Heart right ventricle (tissue), 16 donors: Measurements from ENCODE around the gene TRIM25. TPM values are rescaled to one million over a fixed set of nuclear protein-coding genes. Genes with fewer than 3 reads are reported as not detected.

ENCODE experiments used
- ATAC-seq, 8 donors: fragments of 200-7000 bp; cut with Tn5 transposase; one replicate each; pipeline ENCODE4 v1.9.1; 2020; ENCODE audit warnings: mild to moderate bottlenecking in 8 of 8, moderate library complexity in 8 of 8, moderate number of reproducible peaks in 1 of 8
- DNase-seq, 2 donors: peaks; one replicate each; pipeline ENCODE4 v3.0.0-alpha.2; 2020
- H3K27ac ChIP-seq, 10 donors: fragments of 200-600 bp; sonication (generic) in 2 of 10; one replicate each; pipeline versions ENCODE4 v1.5.0 to v1.8.0; 2020 to 2022; ENCODE audit warnings: mild to moderate bottlenecking in 3 of 10
- H3K27me3 ChIP-seq, 7 donors: fragments of 200-600 bp; one replicate each; pipeline ENCODE4 v1.8.0; 2021 to 2022; ENCODE audit warnings: mild to moderate bottlenecking in 2 of 7
- H3K36me3 ChIP-seq, 9 donors: fragments of 200-600 bp; sonication (generic) in 1 of 9; one replicate each; pipeline versions ENCODE4 v1.5.0 to v1.8.0; 2020 to 2022; ENCODE audit warnings: mild to moderate bottlenecking in 2 of 9
- H3K4me1 ChIP-seq, 9 donors: fragments of 200-600 bp; sonication (generic) in 1 of 9; one replicate each; pipeline versions ENCODE4 v1.5.0 to v1.8.0; 2020 to 2022; ENCODE audit warnings: mild to moderate bottlenecking in 4 of 9
- H3K4me3 ChIP-seq, 10 donors: fragments of 200-600 bp; sonication (generic) in 2 of 10; one replicate each; pipeline versions ENCODE4 v1.5.0 to v1.8.0; 2020 to 2022; ENCODE audit warnings: mild to moderate bottlenecking in 7 of 10, moderate library complexity in 2 of 10
- H3K9me3 ChIP-seq, 11 donors: fragments of 200-600 bp in 10 of 11; sonication (generic) in 2 of 11; one replicate each; pipeline versions ENCODE4 v1.5.0 to v1.8.0; 2013 to 2022; ENCODE audit warnings: mild to moderate bottlenecking in 2 of 11, control low read depth in 1 of 11, moderate library complexity in 1 of 11
- CTCF ChIP-seq, 9 donors: fragments of 200-600 bp; sonication (generic) in 2 of 9; IDR thresholded peaks; one replicate each; pipeline versions ENCODE4 v1.5.0 to v1.8.0; 2021 to 2022; ENCODE audit warnings: antibody characterized with exemption in 9 of 9, mild to moderate bottlenecking in 5 of 9, moderate library complexity in 1 of 9
- WGBS, 2 donors: extraction: QIAGEN DNeasy Blood & Tissue Kit; methylation state at CpG; one replicate each; pipeline ENCODE4 v1.1.7; 2013; ENCODE audit warnings: inconsistent platforms in 1 of 2; 5-methylcytosine and 5-hydroxymethylcytosine counted together
- intact Hi-C, 10 donors: fragments of 100-400 bp; cut with DNase I; formaldehyde crosslinking; loops; one replicate each; pipeline versions ENCODE4 v1.11.1 to v1.14.2; 2022
- polyA plus RNA-seq, 2 donors: library from polyadenylated mRNA; stranded (reverse); fragments of 200-250 nt; gene quantifications; one replicate each; pipeline ENCODE4 v1.2.3, GENCODE V29; 2013
- total RNA-seq, 10 donors: library from RNA; stranded (reverse); fragmentation: NEBNext Ultra II Directional in 3 of 10; extraction: Animal tissue kit (Norgen Biotek cat#: 25700) in 3 of 10; gene quantifications; one replicate each; pipeline versions ENCODE4 v1.2.1 to v1.2.4, GENCODE V29; 2021 to 2023
- donor health status: Arrhythmogenic right ventricular cardiomyopathy.
- donor health status: ischemic (EF 13 %, LVEDD 7.1; RV severe dilation, severe dysfunction).
- donor health status: healthy with polysubstance abuse.
- donor health status: DM: no; HTN: yes; CAD: no.
- donor health status: DM: no; HTN: no; CAD: no.
- donor health status: ischemic (EF 25% LVEDD 6.9; RV normal size, moderate dysfunction).
- donor health status: ischemic (EF 25% LVEDD 5.7; RV mildly dilated, moderate dysfunction).
- donor health status: healthy.
- donor health status: DM: yes; HTN: yes; CAD: no.
- donor health status: Ischemic cardiomyopathy.
- donor health status: ischemic (EF 35%, LVEDD 5.7; RV mildly dilated, moderate dysfunction).
- donor health status: nonischemic (EF 11% LVEDD 7.7; RV severe dilation, severe dysfunction).
- donor health status: DM: yes; HTN: yes; CAD: no.
- donor health status: PGD.
- donor health status: ischemic (EF 29% LVEDD 5.4; RV normal size, mild dysfunction).
- donor health status: nonischemic (EF 23%, LVEDD 6.1; RV moderate dilation, normal function).

The TRIM25 gene
- total and polyA plus RNA-seq, 12 donors, result 4.9 to 32.7 (median 15.2) TPM

- intact Hi-C loops, result no loop called here
- no peak for TF ChIP-seq CTCF (IDR thresholded peaks at IDR 0.05)
- Histone ChIP-seq H3K9me3 (no peaks in the 10 kb centered on the region), H3K27me3 (no peaks in the 10 kb centered on the region), H3K4me3 (no peak overlapping the region), H3K4me1 (peaks cover 0 to 33% (median 9%) of the 10 kb centered on the region in 9 donors), H3K36me3 (peaks cover 0 to 71% (median 4%) of the 10 kb centered on the region in 9 donors), H3K27ac (no peak overlapping the region)
- ATAC-seq, result no peak
- DNase-seq, result no peak
- 94 to 95% methylated on average over 4 of the region's 4 CpGs for WGBS, 2 donors
Observed at GRCh38 chr17:56847106-56847505, 66.7 kb downstream of the TRIM25 start.

GRCh38 chr17:56845934-56846333 is 67.9 kb downstream of the TRIM25 start:
- peaks cover 0 to 29% (median 6%) of the 10 kb centered on the region in 9 donors for H3K4me1 ChIP-seq
- H3K4me3 ChIP-seq, result no peak overlapping the region
- ATAC-seq (no peak), DNase-seq (no peak)
- peaks cover 0 to 64% (median 4%) of the 10 kb centered on the region in 9 donors for H3K36me3 ChIP-seq
- 99 to 100% methylated on average over 1 of the region's 1 CpG for WGBS, 2 donors
- H3K27me3 ChIP-seq, result no peaks in the 10 kb centered on the region
- no peak for TF ChIP-seq CTCF (IDR thresholded peaks at IDR 0.05)
- intact Hi-C loops, result no loop called here
- H3K9me3 ChIP-seq, result no peaks in the 10 kb centered on the region
- no peak overlapping the region for H3K27ac ChIP-seq

GRCh38 chr17:56842577-56842976 is 71.3 kb downstream of the TRIM25 start:
- ATAC-seq (no peak), DNase-seq (no peak)
- Histone ChIP-seq H3K27me3 (no peaks in the 10 kb centered on the region), H3K27ac (peak overlapping the region in 1 of 10 donors; percentile 12), H3K9me3 (no peaks in the 10 kb centered on the region), H3K4me3 (no peak overlapping the region), H3K36me3 (peaks cover 0 to 39% (median 4%) of the 10 kb centered on the region in 9 donors), H3K4me1 (peaks cover 0 to 47% (median 7%) of the 10 kb centered on the region in 9 donors)
- TF ChIP-seq CTCF (IDR thresholded peaks at IDR 0.05), result no peak
- intact Hi-C loops, result no loop called here
- 49 to 59% methylated on average over 2 of the region's 2 CpGs for WGBS, 2 donors

GRCh38 chr17:56838687-56839086 is 75.2 kb downstream of the TRIM25 start:
- H3K9me3 ChIP-seq, result no peaks in the 10 kb centered on the region
- DNase-seq, result no peak
- ATAC-seq, result no peak
- H3K36me3 ChIP-seq, result peaks cover 0 to 11% (median 0%) of the 10 kb centered on the region in 9 donors
- no peak for TF ChIP-seq CTCF (IDR thresholded peaks at IDR 0.05)
- intact Hi-C loops, result loop anchor here in 1 of 10 donors (5.0 kb wide), 1 partner anchor 74 kb away; the partner anchor contains the start of gene TRIM25
- WGBS, 2 donors, result 71 to 78% methylated on average over 3 of the region's 3 CpGs
- no peaks in the 10 kb centered on the region for H3K27me3 ChIP-seq
- H3K4me1 ChIP-seq, result peaks cover 0 to 70% (median 15%) of the 10 kb centered on the region in 9 donors
- H3K27ac ChIP-seq, result peak overlapping the region in 3 of 10 donors; percentile 5 to 85 (median 51)
- peak overlapping the region in 1 of 10 donors; percentile 81 for H3K4me3 ChIP-seq

Other genes with a start within 250 kb of the TRIM25 start
- gene C17orf67, start 80.1 kb downstream of the TRIM25 start, total RNA-seq, result 1 to 10 TPM in 3 of 10 donors, under 1 TPM in 7; 0.23 to 1.5 (median 0.91) TPM
- 1 to 10 TPM in 1 of 2 donors, under 1 TPM in 1; 0.25 to 2.2 TPM for gene C17orf67, start 80.1 kb downstream of the TRIM25 start, polyA plus RNA-seq
- 1 to 10 TPM; 2.0 to 5.3 (median 2.7) TPM for gene DGKE, start 79.9 kb downstream of the TRIM25 start, total RNA-seq
- 1 to 10 TPM in 1 of 2 donors, under 1 TPM in 1; 0.71 to 3.1 TPM for gene DGKE, start 79.9 kb downstream of the TRIM25 start, polyA plus RNA-seq
- gene COIL, start 47.0 kb upstream of the TRIM25 start, total RNA-seq, result 10 to 100 TPM in 1 of 10 donors, 1 to 10 TPM in 9; 6.7 to 10.3 (median 8.5) TPM
- gene COIL, start 47.0 kb upstream of the TRIM25 start, polyA plus RNA-seq, result 1 to 10 TPM; 5.2 to 6.8 TPM
- 100 to 1,000 TPM in 1 of 10 donors, 10 to 100 TPM in 9; 39.2 to 144 (median 47.9) TPM for gene SCPEP1, start 64.1 kb upstream of the TRIM25 start, total RNA-seq
- 100 to 1,000 TPM in 1 of 2 donors, 10 to 100 TPM in 1; 26.0 to 229 TPM for gene SCPEP1, start 64.1 kb upstream of the TRIM25 start, polyA plus RNA-seq
- 100 to 1,000 TPM; 107 to 234 (median 160) TPM for gene AKAP1, start 171.2 kb upstream of the TRIM25 start, total RNA-seq
- 100 to 1,000 TPM in 1 of 2 donors, 10 to 100 TPM in 1; 31.0 to 101 TPM for gene AKAP1, start 171.2 kb upstream of the TRIM25 start, polyA plus RNA-seq